ENCODE data around the gene RAET1G.
"Not testable (repeated sequence)": the region's sequence is repeated elsewhere in the genome, so short reads cannot be mapped to it uniquely, and the experiment has no call there.

DNA sequence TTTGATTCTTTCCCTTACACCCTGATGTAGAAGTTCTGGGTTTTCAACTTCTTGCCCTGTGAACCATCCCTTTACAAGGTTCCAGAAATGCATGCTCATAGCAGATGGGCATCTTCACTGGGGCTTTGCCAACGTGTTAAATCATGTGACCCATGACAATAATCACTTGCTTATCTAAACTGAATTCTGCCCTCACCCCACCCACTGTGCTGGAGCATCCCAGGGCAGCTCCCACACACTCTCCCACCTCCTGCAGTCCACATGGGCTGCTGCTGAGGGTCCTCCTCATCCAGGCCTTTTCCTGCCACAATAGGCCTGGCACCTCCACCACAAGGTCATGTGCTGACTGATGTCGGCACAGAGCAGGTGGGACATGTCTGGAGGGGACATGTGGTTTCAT lies 45.1 kb upstream of the RAET1G start:
- TF ChIP-seq, protein P1, sequence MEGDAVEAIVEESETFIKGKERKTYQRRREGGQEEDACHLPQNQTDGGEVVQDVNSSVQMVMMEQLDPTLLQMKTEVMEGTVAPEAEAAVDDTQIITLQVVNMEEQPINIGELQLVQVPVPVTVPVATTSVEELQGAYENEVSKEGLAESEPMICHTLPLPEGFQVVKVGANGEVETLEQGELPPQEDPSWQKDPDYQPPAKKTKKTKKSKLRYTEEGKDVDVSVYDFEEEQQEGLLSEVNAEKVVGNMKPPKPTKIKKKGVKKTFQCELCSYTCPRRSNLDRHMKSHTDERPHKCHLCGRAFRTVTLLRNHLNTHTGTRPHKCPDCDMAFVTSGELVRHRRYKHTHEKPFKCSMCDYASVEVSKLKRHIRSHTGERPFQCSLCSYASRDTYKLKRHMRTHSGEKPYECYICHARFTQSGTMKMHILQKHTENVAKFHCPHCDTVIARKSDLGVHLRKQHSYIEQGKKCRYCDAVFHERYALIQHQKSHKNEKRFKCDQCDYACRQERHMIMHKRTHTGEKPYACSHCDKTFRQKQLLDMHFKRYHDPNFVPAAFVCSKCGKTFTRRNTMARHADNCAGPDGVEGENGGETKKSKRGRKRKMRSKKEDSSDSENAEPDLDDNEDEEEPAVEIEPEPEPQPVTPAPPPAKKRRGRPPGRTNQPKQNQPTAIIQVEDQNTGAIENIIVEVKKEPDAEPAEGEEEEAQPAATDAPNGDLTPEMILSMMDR (IDR thresholded peaks at IDR 0.05): not testable (repeated sequence)
- not testable (repeated sequence) for TF ChIP-seq EZH2 (IDR thresholded peaks at IDR 0.05; ENCODE audit: borderline replicate concordance, insufficient read depth, low read depth, low read length, poor library complexity, severe bottlenecking)

Measured in B cell (primary cell).